ENCODE measurements around the gene EFNA5.
A peak's percentile ranks its signal among the peaks of the same experiment; 100 is the strongest.

EFNA5 gene

GRCh38 chr5:107544476-107544875 is 126.3 kb downstream of the EFNA5 start:
- no peak for DNase-seq (ENCODE audit: low read depth)

GRCh38 chr5:107543868-107544267 is 126.9 kb downstream of the EFNA5 start:
- no peak for DNase-seq (ENCODE audit: low read depth)

DNA sequence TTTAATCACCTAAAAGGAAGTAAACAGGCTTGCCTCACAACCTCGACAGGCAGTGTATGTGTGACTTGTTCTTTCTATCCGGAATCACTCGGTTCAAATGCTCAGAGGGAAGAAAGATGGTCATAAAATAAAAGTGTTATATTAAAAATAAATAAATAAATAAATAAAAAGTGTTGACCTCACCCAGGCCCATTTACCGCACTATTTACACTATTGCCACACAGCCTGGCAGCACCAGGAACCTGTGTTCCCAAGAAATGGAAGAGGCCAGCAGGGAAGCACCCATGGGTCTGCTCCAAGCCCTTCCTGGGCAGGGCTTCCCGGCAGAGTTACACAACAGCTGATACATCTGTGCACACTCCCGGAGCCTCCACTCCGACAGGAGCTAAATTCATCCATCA is 127.9 kb downstream of the EFNA5 start:
- peak; percentile 49 for DNase-seq (ENCODE audit: low read depth)

- peak; percentile 68 for DNase-seq (ENCODE audit: low read depth)
Measured at GRCh38 chr5:107542428-107542827, 128.3 kb downstream of the EFNA5 start.

DNA sequence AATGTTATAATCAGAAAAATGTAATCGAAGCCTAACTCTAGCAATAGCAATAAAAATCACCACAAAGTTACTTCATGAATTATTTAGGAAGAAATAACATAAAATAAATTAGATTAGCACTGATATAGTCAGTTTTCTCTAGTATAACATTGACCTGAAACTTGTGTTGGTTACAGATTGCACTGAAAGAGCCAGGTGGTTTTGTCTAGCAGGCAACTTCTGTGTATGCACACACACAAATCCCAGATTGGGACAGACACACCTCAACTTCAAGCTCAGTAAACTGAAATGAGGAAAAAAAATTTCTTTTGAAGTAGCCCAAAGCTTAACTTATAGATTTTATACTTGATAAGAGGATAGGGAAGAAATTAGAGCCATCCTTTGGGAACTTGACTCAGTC is 129.3 kb downstream of the EFNA5 start:
- DNase-seq (ENCODE audit: low read depth), result no peak

DNA sequence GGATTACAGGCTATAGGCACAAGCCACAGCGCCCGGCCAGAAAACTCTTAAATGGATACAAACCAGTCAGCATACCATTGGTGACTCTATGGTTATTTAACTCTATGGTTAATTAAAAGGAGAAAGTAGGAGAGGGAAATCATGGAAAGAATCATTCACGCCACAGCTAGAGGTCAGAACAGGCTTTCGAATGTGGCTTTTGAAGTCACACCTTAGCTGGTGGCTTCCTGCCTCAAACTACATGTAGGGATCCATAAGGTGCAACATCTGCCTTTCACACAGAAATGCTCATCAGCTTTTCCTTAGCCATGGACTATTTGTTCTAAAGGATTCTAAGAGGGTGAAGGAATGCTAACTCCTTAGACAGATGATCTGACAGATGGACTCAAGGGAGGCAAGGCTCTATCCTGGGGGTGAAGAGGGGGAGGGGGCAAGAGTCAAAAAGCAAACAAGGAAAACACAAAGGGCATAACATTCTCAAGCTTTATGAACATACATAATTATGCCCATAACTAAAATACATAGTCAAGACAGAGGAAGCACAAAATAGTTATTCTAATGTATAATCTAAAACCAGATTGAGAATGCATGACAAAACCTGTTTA is 130.9 kb downstream of the EFNA5 start:
- DNase-seq (ENCODE audit: low read depth), result no peak

DNA sequence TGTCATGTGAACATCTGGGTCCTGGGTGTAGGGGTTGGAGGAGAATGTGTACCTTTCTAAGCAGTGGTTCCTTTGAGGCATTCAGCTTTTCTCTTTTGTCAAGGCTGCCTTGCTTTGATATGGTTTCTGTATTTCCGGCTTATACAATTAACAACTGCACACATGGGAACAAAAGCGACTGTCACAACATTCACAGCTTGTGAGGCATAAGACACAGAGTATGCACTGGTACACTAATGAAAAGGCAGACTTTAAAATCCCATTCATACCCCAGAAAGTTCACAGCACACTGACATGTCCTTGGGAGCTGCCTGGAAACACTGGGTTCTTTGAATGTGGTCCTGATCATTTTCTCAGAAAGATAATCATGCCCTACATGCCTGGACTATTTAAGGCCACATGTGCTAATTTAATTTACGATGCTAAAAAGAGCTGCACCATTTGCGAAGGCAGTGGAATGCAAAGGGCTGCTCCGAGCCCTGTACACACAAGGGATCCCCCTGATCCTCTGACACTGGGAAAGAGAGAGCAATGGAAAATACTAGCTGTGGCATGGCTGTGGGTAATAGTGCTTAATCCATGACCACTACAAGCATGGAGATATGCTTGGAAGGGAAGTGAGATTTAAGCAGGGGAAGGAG is 131.8 kb downstream of the EFNA5 start:
- DNase-seq (ENCODE audit: low read depth), result no peak

- peak; percentile 25 for DNase-seq (ENCODE audit: low read depth)
Measured at GRCh38 chr5:107538331-107538730, 132.4 kb downstream of the EFNA5 start.

DNA sequence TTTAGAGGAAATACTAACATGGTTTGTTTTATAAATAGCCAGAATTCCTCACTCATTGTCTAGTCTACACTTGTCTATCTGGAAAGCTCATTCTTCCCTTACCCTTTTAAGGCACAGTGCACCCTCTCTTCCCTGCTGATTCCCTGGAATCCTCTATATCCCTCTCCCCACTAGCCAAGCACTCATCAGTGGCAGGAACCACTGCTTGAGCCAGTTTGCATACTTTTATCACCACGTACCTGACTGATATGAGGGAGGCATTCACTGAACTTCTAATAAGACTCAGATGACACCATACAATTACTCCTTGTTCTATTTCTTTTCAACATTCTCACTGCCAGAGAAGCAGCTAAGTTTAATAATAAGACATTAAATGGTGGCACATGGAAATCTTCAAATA is 134.9 kb downstream of the EFNA5 start:
- DNase-seq (ENCODE audit: low read depth), result no peak

GRCh38 chr5:107533910-107534876 is 136.5 kb downstream of the EFNA5 start:
- no peak for DNase-seq (ENCODE audit: low read depth)

GRCh38 chr5:107532916-107533315 is 137.8 kb downstream of the EFNA5 start:
- no peak for DNase-seq (ENCODE audit: low read depth)

DNA sequence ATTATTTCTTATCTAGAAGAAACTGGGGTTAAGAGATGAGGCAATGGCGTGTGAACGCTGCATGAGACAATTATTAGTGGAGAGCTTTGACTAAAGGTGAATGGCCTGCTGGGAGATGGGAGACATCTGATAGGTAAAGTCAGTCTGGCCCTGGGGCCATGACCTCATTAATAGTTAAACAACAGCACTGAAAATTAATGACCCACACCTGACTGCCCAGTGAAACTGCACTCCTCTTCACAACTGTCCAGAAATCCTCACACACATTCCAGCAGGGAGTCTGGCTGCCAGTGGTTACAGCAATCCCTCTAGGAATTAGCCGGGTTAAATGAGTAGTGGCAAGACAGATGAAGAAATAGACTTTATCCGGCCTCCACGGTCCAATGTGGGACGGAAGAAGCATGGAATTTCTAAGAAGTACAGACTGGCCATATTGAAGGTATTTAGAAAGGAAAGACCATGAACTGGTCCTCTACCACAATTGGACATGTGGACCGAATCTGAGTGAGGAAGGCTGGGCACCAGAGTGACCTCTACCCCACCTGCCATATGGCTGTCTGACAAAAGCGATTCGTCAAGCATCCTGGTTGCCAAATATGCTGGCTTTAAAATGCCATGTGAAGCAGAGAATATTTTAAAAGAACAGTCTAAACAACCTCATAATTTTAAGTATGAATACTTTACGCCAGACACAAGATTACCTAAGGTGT is 138.4 kb downstream of the EFNA5 start:
- DNase-seq (ENCODE audit: low read depth), result no peak

DNA sequence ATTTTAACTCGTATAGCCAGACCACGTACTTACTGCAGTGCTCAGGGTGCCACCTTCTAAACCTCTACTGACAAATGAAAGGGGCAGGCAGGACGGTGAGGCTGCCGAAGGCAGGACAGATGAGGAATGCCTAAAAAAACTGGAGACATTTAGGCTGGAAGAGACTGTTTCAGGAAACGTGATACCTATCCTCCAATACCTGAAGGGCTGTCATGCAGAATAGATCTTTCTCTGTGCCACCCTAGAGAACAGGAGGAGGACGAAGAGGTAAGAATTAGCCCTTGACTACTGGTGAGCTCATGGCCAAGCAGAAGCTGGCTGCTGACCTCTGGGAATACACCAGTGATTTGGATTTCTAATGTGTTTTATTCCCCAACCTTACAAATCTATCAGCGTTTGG is 139.4 kb downstream of the EFNA5 start:
- no peak for DNase-seq (ENCODE audit: low read depth)

- no peak for DNase-seq (ENCODE audit: low read depth)
Measured at GRCh38 chr5:107529618-107530017, 141.1 kb downstream of the EFNA5 start.

GRCh38 chr5:107526270-107526937 is 144.3 kb downstream of the EFNA5 start:
- peak; percentile 3 for DNase-seq (ENCODE audit: low read depth)

DNA sequence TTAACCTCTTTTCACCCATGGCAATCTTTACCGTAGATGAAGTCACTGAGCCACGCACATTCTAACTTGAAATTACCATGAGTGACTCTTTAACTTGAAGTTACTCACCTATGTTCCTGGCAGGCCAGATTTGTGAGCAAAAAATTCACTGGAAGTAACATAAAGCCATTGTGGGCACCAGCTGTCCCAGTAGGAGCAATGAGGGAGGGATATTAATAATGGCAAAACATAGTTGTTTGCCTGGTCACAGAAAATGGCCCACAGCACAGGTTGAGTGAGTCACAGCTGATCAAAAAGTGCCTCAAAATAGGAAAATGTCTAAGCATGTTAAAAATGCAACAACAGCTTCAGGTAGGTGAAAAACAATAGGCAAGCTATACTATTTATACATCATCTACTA is 146.6 kb downstream of the EFNA5 start:
- DNase-seq (ENCODE audit: low read depth), result no peak

- DNase-seq (ENCODE audit: low read depth), result no peak
Measured at GRCh38 chr5:107523029-107523680, 147.6 kb downstream of the EFNA5 start.

- no peak for DNase-seq (ENCODE audit: low read depth)
Measured at GRCh38 chr5:107522456-107522855, 148.3 kb downstream of the EFNA5 start.

DNA sequence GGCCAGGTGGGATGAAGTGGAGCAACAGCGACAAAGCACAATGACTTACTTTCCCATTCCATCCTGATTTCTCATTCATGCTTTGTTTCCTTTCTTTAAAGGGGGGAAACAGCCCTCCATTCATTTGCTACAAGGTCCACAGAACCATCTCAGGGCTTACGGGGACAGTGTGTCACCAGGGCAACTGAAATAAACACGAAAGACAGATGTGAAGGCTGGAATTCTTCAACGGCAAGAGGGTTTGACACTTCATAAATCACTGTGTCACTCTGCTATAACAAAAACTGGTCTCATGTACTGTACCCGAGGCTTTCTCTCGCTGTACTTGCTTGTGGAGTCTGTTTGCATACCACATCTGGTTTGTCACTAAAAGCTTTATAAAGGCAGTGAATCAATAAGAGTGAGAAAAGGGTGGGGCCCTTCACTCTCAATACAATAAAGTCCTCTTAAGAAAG is 150.8 kb downstream of the EFNA5 start:
- DNase-seq (ENCODE audit: low read depth), result no peak

DNA sequence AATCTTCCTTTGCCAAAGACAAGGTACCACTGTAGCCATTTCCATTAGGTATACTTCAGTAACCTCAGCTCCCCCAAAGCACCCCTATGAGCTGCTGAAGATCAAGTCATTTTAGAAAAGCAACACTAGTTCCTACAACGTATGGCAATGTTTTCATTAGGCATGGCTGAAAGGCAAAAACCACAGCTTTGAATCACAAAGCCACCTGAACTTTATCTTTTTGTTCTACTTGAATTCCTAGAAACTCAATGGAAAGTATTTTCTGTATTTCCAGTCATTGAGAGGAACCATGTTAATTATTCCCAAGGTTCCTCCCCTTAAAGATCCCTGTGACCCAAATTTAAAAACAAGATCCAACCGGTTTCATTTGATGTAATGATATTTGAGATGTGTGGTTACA is 152.1 kb downstream of the EFNA5 start:
- DNase-seq (ENCODE audit: low read depth), result no peak

GRCh38 chr5:107518190-107518589 is 152.5 kb downstream of the EFNA5 start:
- DNase-seq (ENCODE audit: low read depth), result no peak
